NCI-H2029 (cell line): ENCODE data around the gene FRRS1L.

ENCODE experiments used
- DNase-seq: peaks from one replicate; lab custom pipeline; 2025; lab: John Stamatoyannopoulos, UW

The FRRS1L gene, protein sequence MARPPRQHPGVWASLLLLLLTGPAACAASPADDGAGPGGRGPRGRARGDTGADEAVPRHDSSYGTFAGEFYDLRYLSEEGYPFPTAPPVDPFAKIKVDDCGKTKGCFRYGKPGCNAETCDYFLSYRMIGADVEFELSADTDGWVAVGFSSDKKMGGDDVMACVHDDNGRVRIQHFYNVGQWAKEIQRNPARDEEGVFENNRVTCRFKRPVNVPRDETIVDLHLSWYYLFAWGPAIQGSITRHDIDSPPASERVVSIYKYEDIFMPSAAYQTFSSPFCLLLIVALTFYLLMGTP

DNA sequence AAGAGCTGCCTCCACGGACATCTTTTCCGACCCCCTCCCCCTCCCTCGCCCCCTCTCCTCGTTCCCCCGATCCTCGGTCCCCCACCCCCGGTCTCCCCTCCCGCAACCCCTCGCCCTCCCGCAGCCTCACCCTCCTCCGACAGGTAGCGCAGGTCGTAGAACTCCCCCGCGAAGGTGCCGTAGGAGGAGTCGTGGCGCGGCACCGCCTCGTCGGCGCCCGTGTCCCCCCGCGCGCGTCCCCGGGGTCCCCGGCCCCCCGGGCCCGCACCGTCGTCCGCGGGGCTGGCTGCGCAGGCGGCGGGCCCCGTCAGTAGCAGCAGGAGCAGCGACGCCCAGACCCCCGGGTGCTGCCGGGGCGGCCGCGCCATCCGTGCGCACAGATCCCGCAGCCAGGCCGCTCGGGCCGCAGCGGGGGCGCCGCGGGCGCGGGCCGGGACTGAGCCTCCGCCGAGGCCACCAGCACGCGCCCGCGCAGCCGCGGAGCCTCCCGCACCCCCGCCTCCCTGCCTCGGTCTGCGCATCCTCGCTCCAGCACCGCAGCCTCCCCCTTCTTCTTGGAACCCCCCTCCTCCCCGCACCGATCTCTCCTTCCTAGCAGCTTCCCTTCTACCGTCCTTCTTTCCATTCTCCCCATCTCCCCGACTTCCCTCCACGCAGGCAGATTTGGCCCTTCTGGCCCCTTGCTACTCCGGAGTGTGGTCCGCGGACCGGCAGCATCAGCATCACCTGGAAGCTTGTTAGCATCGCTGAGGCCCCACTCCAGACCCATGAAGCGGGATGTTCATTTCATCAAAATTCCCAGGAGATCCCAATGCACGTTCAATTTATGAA is at the start of gene FRRS1L:
Gene FRRS1L (minus strand): TSS at position 479 of the 831 bp plus-strand sequence. CDS start 111 bp downstream, at position 368.
- no peak for DNase-seq

- DNase-seq = no peak
These were observed 47.4 kb upstream of the FRRS1L start for GRCh38 chr9:109214414-109214813.

GRCh38 chr9:109213285-109214121 is 46.5 kb upstream of the FRRS1L start:
- no peak for DNase-seq

DNA sequence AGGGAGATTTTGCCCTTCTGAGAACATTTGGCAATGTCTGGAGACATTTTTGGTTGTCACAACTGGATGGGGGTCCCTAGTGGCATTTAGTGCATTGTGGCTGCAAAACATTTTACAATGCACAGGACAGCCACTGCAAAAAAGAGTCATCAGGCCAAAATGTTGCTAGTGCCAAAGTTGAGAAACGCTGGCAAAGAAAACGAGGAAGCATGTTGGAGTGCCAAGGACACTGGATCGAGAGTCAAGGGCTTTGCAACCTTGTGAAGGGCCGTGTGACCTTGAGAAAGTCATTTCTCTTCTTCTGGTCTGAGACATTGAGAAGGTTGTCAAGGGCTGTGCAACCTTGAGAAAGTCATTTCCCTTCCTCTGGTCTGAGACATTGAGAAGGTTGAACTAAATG is 45.7 kb upstream of the FRRS1L start:
- DNase-seq = no peak

- no peak for DNase-seq
These were observed 39.6 kb upstream of the FRRS1L start for GRCh38 chr9:109206670-109207069.

DNA sequence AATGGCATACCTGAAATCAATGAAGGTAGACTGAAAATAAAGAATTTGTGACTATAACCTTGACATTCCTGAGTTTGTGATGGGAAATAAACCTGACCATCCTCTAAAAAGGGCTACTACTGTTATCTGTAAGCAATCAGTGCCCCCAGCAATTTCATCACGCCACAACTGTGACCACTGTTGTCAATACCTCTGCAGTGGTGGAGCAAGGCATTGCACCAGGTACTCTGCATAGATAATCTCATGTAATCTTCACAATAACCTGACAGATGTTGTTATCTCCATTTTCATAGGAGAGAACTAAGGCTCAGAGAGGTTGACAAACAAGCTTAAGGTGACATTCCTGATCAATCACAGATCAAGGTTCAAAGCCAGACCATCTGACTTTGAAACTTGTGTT is 38.5 kb upstream of the FRRS1L start:
- DNase-seq = no peak

DNA sequence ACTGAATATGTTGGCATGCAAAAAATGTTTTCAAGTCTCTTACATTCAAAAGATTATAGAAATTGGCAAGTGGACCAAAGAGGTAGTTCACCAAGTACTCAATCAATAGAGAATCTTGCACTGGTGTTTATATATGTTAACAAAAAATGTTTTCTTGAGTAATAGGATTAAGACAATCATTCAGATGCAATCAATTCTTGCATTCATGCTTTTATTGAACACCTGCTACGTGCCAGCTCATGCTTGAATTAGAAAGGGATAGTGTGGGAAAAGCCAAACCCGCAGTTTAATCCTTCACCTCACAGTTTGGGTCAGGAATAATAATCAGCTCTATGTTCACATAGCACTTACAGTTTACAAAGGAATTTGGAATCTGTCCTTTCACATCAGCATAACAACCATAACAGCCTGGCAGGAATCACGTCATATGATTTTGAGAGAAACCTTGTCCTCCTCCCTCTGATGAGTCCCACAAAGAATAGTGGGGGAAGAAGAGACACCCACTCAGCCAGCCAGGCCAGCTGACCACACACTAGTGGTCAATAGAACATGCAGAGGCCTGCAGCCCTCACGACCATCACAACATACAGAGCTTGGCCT is 36.8 kb upstream of the FRRS1L start:
- DNase-seq = no peak

- DNase-seq = no peak
These were observed 32.6 kb upstream of the FRRS1L start for GRCh38 chr9:109199676-109200075.

GRCh38 chr9:109198736-109199382 is 31.8 kb upstream of the FRRS1L start:
- DNase-seq = no peak

DNA sequence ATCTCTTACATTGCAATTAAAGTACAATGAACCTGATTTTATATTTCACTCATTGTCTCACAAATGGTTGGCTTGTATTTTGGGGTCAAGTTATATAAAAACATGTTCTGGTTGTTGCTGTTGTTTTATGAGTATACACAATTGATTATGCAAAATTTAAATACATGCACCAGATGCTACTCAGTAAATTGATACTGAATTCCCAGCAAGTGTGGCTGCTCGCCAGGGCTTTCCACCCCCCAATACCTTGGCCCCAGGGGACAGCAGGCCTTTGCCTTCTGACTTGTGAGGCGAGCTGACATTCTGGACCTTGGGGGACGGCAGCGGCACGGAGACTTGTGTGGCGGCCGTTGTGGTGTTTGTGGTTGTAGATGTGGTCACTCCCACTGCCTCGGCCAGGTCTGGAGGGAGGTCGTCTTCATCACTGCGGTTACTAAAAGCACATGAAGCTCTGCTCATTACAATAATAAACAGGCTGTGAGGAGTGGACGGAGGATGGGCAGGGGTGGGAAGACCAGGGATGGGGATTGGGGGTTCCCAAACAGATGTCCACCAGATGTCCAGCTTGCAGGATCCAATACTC is 27.0 kb upstream of the FRRS1L start:
- DNase-seq = no peak

DNA sequence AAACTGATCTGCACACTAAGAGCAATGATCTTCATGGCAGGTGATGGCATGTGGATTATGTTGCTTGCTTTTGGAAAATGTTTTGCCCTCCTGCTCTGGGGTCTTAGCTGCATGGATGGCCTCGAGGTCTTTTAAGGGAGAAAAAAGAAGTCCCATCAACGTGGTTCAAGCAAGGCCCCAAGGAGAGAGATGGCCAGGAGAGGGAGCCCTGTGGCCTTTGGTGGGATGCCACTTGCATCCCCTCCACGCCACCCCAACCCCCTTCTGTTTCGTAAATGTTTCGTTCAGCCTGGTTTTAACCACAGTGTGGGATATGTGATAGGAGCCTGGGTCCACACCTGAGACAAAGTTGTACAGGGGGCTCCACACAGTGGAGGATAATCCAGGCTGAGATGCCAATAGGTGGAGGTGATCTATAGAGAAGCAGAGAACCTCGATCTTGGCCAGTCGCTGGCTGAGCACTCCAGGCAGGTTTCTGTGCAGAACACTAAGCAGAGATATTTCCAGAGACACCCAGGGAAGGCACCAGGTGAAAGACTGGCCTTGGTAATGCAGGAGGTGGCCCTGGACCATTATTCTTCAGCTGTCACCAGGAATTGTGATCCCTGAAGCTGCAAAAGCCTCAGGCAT is 25.8 kb upstream of the FRRS1L start:
- peak; percentile 6 for DNase-seq

- DNase-seq = no peak
These were observed 24.7 kb upstream of the FRRS1L start for GRCh38 chr9:109191746-109192145.

DNA sequence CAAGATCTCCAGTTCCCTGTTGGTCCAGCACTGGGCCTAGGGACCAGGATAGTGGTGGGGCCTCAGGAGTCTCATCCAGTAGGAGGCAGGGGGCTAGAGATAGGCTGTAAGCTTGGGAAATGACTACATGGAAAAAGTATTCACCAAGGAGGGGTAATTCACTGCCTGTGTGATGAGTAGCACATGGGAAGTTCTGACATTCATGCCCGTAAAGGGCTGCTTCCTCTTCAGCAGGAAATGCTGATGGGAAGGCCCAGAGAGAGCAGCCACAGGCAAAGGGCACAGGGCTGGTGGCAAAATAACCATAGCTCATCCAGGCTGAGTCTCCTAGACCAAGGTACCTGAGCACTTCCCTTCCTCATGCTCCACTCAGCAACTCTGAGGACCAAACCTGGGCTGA is 23.1 kb upstream of the FRRS1L start:
- no peak for DNase-seq

GRCh38 chr9:109186857-109187520 is 19.9 kb upstream of the FRRS1L start:
- DNase-seq = no peak

DNA sequence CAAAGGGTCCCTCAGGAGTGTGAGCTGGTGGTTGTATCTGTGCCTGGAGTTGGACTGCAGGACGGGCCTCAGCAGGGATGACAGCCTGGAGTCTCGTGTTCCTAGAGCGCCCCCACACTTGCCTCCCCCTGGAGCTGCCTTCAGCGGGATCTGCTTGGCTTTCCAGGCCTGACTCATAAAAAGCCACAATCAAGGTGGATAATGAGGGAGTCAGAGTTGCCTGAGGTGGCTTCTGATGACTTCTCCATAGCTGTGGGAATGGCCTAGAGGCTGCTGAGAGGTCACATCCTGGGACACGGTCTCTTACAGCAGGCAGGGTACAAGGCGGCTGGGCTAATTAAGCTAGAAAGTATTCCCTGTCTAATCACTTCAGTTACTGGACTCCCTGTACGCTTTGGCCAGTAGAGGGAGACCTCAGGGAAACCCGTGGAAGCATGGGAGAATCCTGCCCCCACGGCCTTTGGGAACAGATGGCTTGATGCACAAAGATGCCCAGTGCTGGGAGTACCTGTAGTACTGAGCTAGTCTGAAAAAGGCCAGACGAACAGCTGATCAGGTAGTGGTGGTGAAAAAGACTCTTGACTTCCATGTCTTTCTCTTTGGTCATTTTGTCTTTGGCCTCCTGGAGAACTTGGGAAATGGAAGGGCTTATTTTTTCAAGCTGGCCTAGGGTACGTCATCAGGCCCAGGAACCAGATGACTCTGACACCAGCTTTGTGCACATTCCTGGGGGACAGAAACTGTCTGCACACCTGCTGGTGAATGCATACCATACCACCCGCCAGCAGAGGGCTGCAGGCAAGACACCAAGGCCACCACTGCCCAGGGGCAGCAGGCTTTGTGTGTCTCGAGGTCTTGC is 16.1 kb upstream of the FRRS1L start:
- no peak for DNase-seq

- no peak for DNase-seq
These were observed 15.5 kb upstream of the FRRS1L start for GRCh38 chr9:109182550-109182939.

DNA sequence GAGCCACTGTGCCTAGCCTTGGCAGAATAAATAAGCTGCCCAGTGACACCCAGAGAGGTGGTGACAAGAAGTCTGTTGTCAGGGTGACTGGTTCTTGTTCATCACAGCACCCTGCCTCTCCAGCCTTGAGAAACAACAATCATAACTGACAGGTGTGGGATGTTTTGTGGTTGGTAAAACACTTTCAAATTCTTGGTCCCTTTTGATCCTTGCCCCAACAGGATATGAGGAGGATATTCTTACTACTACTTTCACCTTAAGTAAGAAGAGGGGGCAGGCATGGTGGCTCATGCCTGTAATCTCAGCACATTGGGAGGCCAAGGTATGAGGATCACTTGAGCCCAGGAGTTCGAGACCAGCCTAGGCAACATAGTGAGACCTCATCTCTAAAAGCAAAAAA is 14.2 kb upstream of the FRRS1L start:
- no peak for DNase-seq

DNA sequence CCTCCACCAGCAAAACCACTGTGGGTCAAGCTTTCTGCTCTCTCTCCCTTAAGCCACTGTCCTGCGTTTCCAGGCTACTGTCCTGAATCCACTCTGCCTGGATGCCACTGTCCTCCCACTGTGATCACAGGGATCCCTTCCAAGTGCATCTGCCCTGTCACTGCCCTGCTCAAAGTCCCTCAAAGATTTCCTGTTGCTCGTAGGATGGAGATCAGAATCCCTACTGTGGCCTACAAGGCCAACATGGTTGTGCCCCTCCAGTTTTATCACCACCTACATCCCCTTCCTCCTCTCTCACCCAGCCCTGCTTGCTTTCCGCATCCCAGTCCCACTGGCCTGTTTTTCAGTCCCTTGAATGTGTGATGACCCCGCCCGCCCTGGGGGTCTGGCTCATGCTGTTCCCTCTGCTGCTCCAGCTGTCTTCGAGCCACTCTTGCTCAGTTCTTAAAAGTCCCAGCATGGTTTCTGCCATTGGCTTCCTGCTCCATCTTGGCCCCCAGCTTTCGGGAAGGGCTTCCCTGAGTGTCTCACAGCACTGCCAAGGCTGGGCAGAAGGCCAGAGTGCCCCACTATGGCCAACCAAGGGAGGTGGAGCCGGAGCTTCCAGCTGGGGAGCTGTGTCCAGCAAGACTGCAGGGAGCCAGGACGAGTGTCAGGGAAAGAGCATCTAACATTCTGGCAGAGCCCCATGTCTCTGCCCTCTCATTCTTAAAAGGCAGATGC is 12.9 kb upstream of the FRRS1L start:
- no peak for DNase-seq

DNA sequence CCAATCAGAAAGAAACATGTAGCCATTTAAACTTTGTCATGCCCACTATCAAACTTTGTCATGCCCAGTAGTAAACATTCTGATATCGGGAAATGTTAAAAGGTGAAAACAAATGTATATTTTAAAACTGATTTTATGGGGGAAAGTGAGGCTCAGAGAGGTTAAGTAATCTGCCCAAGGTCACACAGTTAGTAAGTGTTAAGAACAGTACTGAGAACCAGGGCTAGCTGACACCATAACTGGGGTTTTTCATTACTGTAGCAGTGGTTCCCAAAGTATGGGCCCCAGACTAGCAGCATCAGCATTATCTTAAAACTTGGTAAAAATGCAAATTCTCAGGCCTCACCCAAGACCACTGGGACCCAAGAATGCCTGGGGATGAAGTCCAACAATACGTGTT is 9.9 kb upstream of the FRRS1L start:
- DNase-seq = no peak
